Adrenal gland (tissue), 5 donors: Measurements from ENCODE around the gene CLASP2.

Source experiments
- POLR2A ChIP-seq, 2 donors: fragments of 450-650 bp; IDR thresholded peaks; one replicate each; pipeline ENCODE4 v1.6.1; 2017; ENCODE audit warnings: antibody characterized with exemption in 2 of 2, mild to moderate bottlenecking in 2 of 2, moderate library complexity in 1 of 2
- TF ChIP-seq, protein P1 (sequence below), 6 experiments: fragments of 450-650 bp in 4 of 6; fragments of 200-600 bp in 2 of 6; sonication (generic) in 1 of 6; IDR thresholded peaks; 1 replicate in 5 of 6; 2 replicates in 1 of 6; pipeline versions ENCODE4 v1.5.1 to v1.8.0; 2016 to 2021; ENCODE audit warnings: antibody characterized with exemption in 6 of 6, mild to moderate bottlenecking in 2 of 6, moderate library complexity in 1 of 6
- donor health status: DM: no; HTN: no; CAD: no.

GRCh38 chr3:33473813-33474212, 244.2 kb downstream of the CLASP2 start:
- TF ChIP-seq, protein P1, sequence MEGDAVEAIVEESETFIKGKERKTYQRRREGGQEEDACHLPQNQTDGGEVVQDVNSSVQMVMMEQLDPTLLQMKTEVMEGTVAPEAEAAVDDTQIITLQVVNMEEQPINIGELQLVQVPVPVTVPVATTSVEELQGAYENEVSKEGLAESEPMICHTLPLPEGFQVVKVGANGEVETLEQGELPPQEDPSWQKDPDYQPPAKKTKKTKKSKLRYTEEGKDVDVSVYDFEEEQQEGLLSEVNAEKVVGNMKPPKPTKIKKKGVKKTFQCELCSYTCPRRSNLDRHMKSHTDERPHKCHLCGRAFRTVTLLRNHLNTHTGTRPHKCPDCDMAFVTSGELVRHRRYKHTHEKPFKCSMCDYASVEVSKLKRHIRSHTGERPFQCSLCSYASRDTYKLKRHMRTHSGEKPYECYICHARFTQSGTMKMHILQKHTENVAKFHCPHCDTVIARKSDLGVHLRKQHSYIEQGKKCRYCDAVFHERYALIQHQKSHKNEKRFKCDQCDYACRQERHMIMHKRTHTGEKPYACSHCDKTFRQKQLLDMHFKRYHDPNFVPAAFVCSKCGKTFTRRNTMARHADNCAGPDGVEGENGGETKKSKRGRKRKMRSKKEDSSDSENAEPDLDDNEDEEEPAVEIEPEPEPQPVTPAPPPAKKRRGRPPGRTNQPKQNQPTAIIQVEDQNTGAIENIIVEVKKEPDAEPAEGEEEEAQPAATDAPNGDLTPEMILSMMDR (IDR thresholded peaks at IDR 0.05): no peak
- TF ChIP-seq POLR2A (IDR thresholded peaks at IDR 0.05): no peak
